ENCODE data around the gene SPTBN5.

SPTBN5 gene

GRCh38 chr15:41872166-41872747 is 21.6 kb downstream of the SPTBN5 start:
- no peak for DNase-seq (ENCODE audit: extremely low spot score)
- ChIA-PET POLR2A (no interaction called here), CTCF (no interaction called here)
- no peak for TF ChIP-seq CTCF (IDR thresholded peaks at IDR 0.05; ENCODE audit: control extremely low read depth, extremely low read depth, low read depth, missing control alignments)

- no peak for DNase-seq (ENCODE audit: extremely low spot score)
- CTCF ChIA-PET = interaction anchor here (1.3 kb wide), 1 partner anchor 61 kb away, joined by 3 read pairs; no protein-coding TSS in a partner anchor
- no peak for TF ChIP-seq CTCF (IDR thresholded peaks at IDR 0.05; ENCODE audit: control extremely low read depth, extremely low read depth, low read depth, missing control alignments)
Observed at GRCh38 chr15:41871175-41871905, 22.5 kb downstream of the SPTBN5 start.

GRCh38 chr15:41870689-41871081 is 23.2 kb downstream of the SPTBN5 start:
- no peak for DNase-seq (ENCODE audit: extremely low spot score)
- POLR2A ChIA-PET = no interaction called here
- CTCF ChIA-PET = interaction anchor here (0.7 to 1.3 kb wide), 3 partner anchors 34 to 285 kb away, joined by 3 read pairs; no protein-coding TSS in a partner anchor
- TF ChIP-seq CTCF (IDR thresholded peaks at IDR 0.05; ENCODE audit: control extremely low read depth, extremely low read depth, low read depth, missing control alignments) = no peak

More at GRCh38 chr15:41871175-41871905, 22.5 kb downstream of the SPTBN5 start:
- POLR2A ChIA-PET = no interaction called here

- no peak for TF ChIP-seq CTCF (IDR thresholded peaks at IDR 0.05; ENCODE audit: control extremely low read depth, extremely low read depth, low read depth, missing control alignments)
- POLR2A ChIA-PET = no interaction called here
- CTCF ChIA-PET = interaction anchor here (0.7 to 1.3 kb wide), 5 partner anchors 23 to 284 kb away, joined by 3 read pairs; no protein-coding TSS in a partner anchor
- DNase-seq (ENCODE audit: extremely low spot score) = no peak
Observed at GRCh38 chr15:41869770-41870688, 23.8 kb downstream of the SPTBN5 start.

GRCh38 chr15:41868321-41868720 is 25.5 kb downstream of the SPTBN5 start:
- ChIA-PET POLR2A (no interaction called here), CTCF (no interaction called here)
- no peak for DNase-seq (ENCODE audit: extremely low spot score)
- no peak for TF ChIP-seq CTCF (IDR thresholded peaks at IDR 0.05; ENCODE audit: control extremely low read depth, extremely low read depth, low read depth, missing control alignments)

- ChIA-PET POLR2A (no interaction called here), CTCF (no interaction called here)
- DNase-seq (ENCODE audit: extremely low spot score) = no peak
- TF ChIP-seq CTCF (IDR thresholded peaks at IDR 0.05; ENCODE audit: control extremely low read depth, extremely low read depth, low read depth, missing control alignments) = no peak
Observed at GRCh38 chr15:41866872-41867579, 26.8 kb downstream of the SPTBN5 start.

Data from GM10248 (cell line).